ENCODE results near the gene DEPP1. TPM values are rescaled to one million over a fixed set of nuclear protein-coding genes. Genes with fewer than 3 reads are reported as not detected.
"Not testable (repeated sequence)": the region's sequence is repeated elsewhere in the genome, so short reads cannot be mapped to it uniquely, and the experiment has no call there.

The DEPP1 gene
- total and polyA plus RNA-seq, 2 experiments from 2014 or later: 0.37 to 1.3 TPM

DNA sequence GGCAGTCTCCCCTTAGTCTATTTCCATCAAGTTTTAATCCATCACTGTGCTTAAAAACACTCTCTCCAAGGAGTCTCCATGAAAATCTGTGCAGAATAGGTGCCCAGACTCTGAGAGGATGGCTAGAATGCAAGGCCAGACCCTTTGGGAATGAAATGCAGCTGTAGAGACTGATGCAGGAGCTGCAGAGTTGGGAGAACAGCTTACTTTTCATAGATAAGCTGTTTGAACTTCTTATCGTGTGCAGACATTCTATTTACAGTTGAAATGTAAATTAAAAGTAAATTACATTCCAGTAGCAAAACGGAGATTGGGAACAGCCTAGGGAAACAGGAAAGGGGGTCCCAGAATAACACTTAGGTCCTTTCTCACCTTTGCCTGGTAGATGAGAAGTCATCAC is 37.0 kb upstream of the DEPP1 start:
- no peak overlapping the region for H3K4me3 Mint-ChIP-seq

GRCh38 chr10:45014557-45014956 is 35.9 kb upstream of the DEPP1 start:
- H3K4me2 ChIP-seq; ATAC-seq; H3K4me1 ChIP-seq (ENCODE audit: insufficient read depth); H3K36me3 ChIP-seq (ENCODE audit: insufficient read depth); H4K20me1 ChIP-seq (replicated peaks; ENCODE audit: insufficient read depth); H3K4me3 ChIP-seq; H3K27me3 Mint-ChIP-seq (ENCODE audit: insufficient read depth, low read depth, poor library complexity); H3K27ac ChIP-seq (ENCODE audit: low read depth); H3K27ac Mint-ChIP-seq; H3K9me2 ChIP-seq (ENCODE audit: insufficient read depth); H3K4me3 Mint-ChIP-seq; H3K79me2 ChIP-seq (replicated peaks; ENCODE audit: insufficient read depth); H3F3A ChIP-seq (replicated peaks; ENCODE audit: low read depth); H3K27me3 ChIP-seq (ENCODE audit: insufficient read depth); H2AFZ ChIP-seq; DNase-seq (ENCODE audit: low spot score); H3K4me1 Mint-ChIP-seq: not testable (repeated sequence)
- peaks cover 19% of the 10 kb centered on the region for H3K9me3 Mint-ChIP-seq
- peaks cover 12% of the 10 kb centered on the region; the same call in 2 of the 3 replicates for H3K36me3 Mint-ChIP-seq (ENCODE audit: low read depth)

More for the DNA sequence above, 37.0 kb upstream of the DEPP1 start:
- H3K36me3 Mint-ChIP-seq (ENCODE audit: low read depth): peaks cover 12% of the 10 kb centered on the region; the same call in 2 of the 3 replicates
- Histone ChIP-seq H3K4me1 (ENCODE audit: insufficient read depth) (no peaks in the 10 kb centered on the region), H3K9me2 (ENCODE audit: insufficient read depth) (peaks cover 6% of the 10 kb centered on the region; the same call in 1 of the 2 replicates), H3F3A (replicated peaks; ENCODE audit: low read depth) (no peaks in the 10 kb centered on the region), H3K27ac (ENCODE audit: low read depth) (no peak overlapping the region), H3K79me2 (replicated peaks; ENCODE audit: insufficient read depth) (no peaks in the 10 kb centered on the region), H2AFZ (no peak overlapping the region), H3K4me3 (no peak overlapping the region), H3K27me3 (ENCODE audit: insufficient read depth) (no peaks in the 10 kb centered on the region), H4K20me1 (replicated peaks; ENCODE audit: insufficient read depth) (no peaks in the 10 kb centered on the region), H3K4me2 (no peak overlapping the region), H3K36me3 (ENCODE audit: insufficient read depth) (no peaks in the 10 kb centered on the region)
- no peak for ATAC-seq
- DNase-seq (ENCODE audit: low spot score): no peak
- peaks cover 19% of the 10 kb centered on the region for H3K9me3 Mint-ChIP-seq
- H3K27me3 Mint-ChIP-seq (ENCODE audit: insufficient read depth, low read depth, poor library complexity): peaks cover 3% of the 10 kb centered on the region
- TF ChIP-seq POLR2AphosphoS5 (IDR thresholded peaks at IDR 0.05; ENCODE audit: low read depth) (no peak), JUNB (IDR thresholded peaks at IDR 0.05; ENCODE audit: unreplicated experiment) (no peak), ZNF114 (CRISPR knock-in tag; IDR thresholded peaks at IDR 0.05) (no peak), EZH2phosphoT487 (IDR thresholded peaks at IDR 0.05; ENCODE audit: unreplicated experiment) (no peak), ETS1 (IDR thresholded peaks at IDR 0.05) (no peak), NANOG (IDR thresholded peaks at IDR 0.05; ENCODE audit: borderline replicate concordance) (no peak), EZH2 (IDR thresholded peaks at IDR 0.05; ENCODE audit: low read depth, unreplicated experiment) (no peak), ZNF331 (CRISPR knock-in tag; IDR thresholded peaks at IDR 0.05; ENCODE audit: low read depth) (no peak)
- TF ChIP-seq, protein P1, sequence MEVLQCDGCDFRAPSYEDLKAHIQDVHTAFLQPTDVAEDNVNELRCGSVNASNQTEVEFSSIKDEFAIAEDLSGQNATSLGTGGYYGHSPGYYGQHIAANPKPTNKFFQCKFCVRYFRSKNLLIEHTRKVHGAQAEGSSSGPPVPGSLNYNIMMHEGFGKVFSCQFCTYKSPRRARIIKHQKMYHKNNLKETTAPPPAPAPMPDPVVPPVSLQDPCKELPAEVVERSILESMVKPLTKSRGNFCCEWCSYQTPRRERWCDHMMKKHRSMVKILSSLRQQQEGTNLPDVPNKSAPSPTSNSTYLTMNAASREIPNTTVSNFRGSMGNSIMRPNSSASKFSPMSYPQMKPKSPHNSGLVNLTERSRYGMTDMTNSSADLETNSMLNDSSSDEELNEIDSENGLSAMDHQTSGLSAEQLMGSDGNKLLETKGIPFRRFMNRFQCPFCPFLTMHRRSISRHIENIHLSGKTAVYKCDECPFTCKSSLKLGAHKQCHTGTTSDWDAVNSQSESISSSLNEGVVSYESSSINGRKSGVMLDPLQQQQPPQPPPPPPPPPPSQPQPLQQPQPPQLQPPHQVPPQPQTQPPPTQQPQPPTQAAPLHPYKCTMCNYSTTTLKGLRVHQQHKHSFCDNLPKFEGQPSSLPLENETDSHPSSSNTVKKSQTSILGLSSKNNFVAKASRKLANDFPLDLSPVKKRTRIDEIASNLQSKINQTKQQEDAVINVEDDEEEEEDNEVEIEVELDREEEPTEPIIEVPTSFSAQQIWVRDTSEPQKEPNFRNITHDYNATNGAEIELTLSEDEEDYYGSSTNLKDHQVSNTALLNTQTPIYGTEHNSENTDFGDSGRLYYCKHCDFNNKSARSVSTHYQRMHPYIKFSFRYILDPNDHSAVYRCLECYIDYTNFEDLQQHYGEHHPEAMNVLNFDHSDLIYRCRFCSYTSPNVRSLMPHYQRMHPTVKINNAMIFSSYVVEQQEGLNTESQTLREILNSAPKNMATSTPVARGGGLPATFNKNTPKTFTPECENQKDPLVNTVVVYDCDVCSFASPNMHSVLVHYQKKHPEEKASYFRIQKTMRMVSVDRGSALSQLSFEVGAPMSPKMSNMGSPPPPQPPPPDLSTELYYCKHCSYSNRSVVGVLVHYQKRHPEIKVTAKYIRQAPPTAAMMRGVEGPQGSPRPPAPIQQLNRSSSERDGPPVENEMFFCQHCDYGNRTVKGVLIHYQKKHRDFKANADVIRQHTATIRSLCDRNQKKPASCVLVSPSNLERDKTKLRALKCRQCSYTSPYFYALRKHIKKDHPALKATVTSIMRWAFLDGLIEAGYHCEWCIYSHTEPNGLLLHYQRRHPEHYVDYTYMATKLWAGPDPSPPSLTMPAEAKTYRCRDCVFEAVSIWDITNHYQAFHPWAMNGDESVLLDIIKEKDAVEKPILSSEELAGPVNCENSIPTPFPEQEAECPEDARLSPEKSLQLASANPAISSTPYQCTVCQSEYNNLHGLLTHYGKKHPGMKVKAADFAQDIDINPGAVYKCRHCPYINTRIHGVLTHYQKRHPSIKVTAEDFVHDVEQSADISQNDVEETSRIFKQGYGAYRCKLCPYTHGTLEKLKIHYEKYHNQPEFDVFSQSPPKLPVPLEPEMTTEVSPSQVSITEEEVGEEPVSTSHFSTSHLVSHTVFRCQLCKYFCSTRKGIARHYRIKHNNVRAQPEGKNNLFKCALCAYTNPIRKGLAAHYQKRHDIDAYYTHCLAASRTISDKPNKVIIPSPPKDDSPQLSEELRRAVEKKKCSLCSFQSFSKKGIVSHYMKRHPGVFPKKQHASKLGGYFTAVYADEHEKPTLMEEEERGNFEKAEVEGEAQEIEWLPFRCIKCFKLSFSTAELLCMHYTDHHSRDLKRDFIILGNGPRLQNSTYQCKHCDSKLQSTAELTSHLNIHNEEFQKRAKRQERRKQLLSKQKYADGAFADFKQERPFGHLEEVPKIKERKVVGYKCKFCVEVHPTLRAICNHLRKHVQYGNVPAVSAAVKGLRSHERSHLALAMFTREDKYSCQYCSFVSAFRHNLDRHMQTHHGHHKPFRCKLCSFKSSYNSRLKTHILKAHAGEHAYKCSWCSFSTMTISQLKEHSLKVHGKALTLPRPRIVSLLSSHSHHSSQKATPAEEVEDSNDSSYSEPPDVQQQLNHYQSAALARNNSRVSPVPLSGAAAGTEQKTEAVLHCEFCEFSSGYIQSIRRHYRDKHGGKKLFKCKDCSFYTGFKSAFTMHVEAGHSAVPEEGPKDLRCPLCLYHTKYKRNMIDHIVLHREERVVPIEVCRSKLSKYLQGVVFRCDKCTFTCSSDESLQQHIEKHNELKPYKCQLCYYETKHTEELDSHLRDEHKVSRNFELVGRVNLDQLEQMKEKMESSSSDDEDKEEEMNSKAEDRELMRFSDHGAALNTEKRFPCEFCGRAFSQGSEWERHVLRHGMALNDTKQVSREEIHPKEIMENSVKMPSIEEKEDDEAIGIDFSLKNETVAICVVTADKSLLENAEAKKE (CRISPR knock-in tag; IDR thresholded peaks at IDR 0.05): no peak
- TF ChIP-seq, protein P2, sequence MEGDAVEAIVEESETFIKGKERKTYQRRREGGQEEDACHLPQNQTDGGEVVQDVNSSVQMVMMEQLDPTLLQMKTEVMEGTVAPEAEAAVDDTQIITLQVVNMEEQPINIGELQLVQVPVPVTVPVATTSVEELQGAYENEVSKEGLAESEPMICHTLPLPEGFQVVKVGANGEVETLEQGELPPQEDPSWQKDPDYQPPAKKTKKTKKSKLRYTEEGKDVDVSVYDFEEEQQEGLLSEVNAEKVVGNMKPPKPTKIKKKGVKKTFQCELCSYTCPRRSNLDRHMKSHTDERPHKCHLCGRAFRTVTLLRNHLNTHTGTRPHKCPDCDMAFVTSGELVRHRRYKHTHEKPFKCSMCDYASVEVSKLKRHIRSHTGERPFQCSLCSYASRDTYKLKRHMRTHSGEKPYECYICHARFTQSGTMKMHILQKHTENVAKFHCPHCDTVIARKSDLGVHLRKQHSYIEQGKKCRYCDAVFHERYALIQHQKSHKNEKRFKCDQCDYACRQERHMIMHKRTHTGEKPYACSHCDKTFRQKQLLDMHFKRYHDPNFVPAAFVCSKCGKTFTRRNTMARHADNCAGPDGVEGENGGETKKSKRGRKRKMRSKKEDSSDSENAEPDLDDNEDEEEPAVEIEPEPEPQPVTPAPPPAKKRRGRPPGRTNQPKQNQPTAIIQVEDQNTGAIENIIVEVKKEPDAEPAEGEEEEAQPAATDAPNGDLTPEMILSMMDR (conservative IDR thresholded peaks at IDR 0.05; ENCODE audit: low read depth in 2 of 2): no peak
- no peaks in the 10 kb centered on the region for H3K4me1 Mint-ChIP-seq
- no peak overlapping the region for H3K27ac Mint-ChIP-seq
